Measurements from ENCODE around the gene SDK1.

- TF ChIP-seq CTCF (IDR thresholded peaks at IDR 0.05 in 4 of 5, conservative IDR thresholded peaks at IDR 0.05 in 1 of 5) (no peak), POLR2A (IDR thresholded peaks at IDR 0.05) (no peak)
Observed at GRCh38 chr7:3958109-3958483, 657.0 kb downstream of the SDK1 start.
